IMR-90 (cell line): ENCODE measurements around the gene NHSL2. TPM values are rescaled to one million over a fixed set of nuclear protein-coding genes. Genes with fewer than 3 reads are reported as not detected.

ENCODE experiments used
- ATAC-seq: fragments of 200-7000 bp; cut with Tn5 transposase; 2 replicates; pipeline ENCODE4 v1.9.1; 2020; ENCODE audit warnings: low read depth, mild to moderate bottlenecking, moderate library complexity
- BruUV-seq: library from RNA; stranded (reverse); fragments of 400-500 nt; replicated peaks from 2 replicates; lab custom pipeline; 2021; lab: Mats Ljungman, UMichigan
- CTCF ChIA-PET: fragments of 300-600 bp; formaldehyde crosslinking; extraction: SDS; loops from one replicate; lab custom pipeline; 2021; ENCODE audit warnings: antibody characterized with exemption; lab: Yijun Ruan, JAX
- POLR2A ChIA-PET: fragments of 300-600 bp; sonication (Branson Sonifier 250); formaldehyde crosslinking; loops from one replicate; lab custom pipeline; 2022; ENCODE audit warnings: antibody characterized with exemption; ENCODE audit not compliant: unreplicated experiment; lab: Charles Lee
- DNase-seq: peaks from one replicate; pipeline ENCODE4 v3.0.0; 2013
- H2AFZ ChIP-seq: replicated peaks from 2 replicates; pipeline ENCODE3; 2013; ENCODE audit warnings: low read length, mild to moderate bottlenecking; ENCODE audit not compliant: poor library complexity
- H2AK5ac ChIP-seq: 2 replicates; pipeline ENCODE4 v1.6.1; 2013; ENCODE audit warnings: low read depth, low read length, inconsistent platforms
- H2AK9ac ChIP-seq: replicated peaks from 2 replicates; pipeline ENCODE3; 2013; ENCODE audit warnings: mild to moderate bottlenecking, low read depth, low read length, moderate library complexity; ENCODE audit not compliant: poor library complexity
- H2BK120ac ChIP-seq: 2 replicates; pipeline ENCODE4 v1.6.1; 2013; ENCODE audit warnings: low read depth, low read length, inconsistent platforms
- H2BK15ac ChIP-seq: 3 replicates; pipeline ENCODE4 v1.6.1; 2013; ENCODE audit warnings: low read depth, low read length, inconsistent platforms
- H2BK20ac ChIP-seq: 2 replicates; pipeline ENCODE4 v1.6.1; 2013; ENCODE audit warnings: low read depth, mild to moderate bottlenecking, inconsistent platforms, low read length, moderate library complexity
- H2BK5ac ChIP-seq: 2 replicates; pipeline ENCODE4 v1.6.1; 2013; ENCODE audit warnings: mild to moderate bottlenecking, low read depth, low read length, inconsistent platforms; ENCODE audit not compliant: poor library complexity, severe bottlenecking
- H3K14ac ChIP-seq: replicated peaks from 2 replicates; pipeline ENCODE4 v1.6.1; 2013; ENCODE audit warnings: low read depth, low read length, inconsistent platforms
- H3K18ac ChIP-seq: 2 replicates; pipeline ENCODE4 v1.6.1; 2013; ENCODE audit warnings: low read depth, low read length, control low read depth
- H3K23ac ChIP-seq: 2 replicates; pipeline ENCODE4 v1.6.1; 2013; ENCODE audit warnings: low read depth, low read length, inconsistent platforms
- H3K27ac ChIP-seq: 2 replicates; pipeline ENCODE4 v1.5.1; 2013; ENCODE audit warnings: mild to moderate bottlenecking, control low read depth, low read length; ENCODE audit not compliant: insufficient read depth
- H3K27me3 ChIP-seq: 2 replicates; pipeline ENCODE4 v1.6.1; 2013; ENCODE audit warnings: low read length; ENCODE audit not compliant: control insufficient read depth, insufficient read depth
- H3K36me3 ChIP-seq: 2 replicates; pipeline ENCODE4 v1.6.1; 2013; ENCODE audit warnings: low read length, mixed read lengths; ENCODE audit not compliant: control insufficient read depth, insufficient read depth
- H3K4ac ChIP-seq: 2 replicates; pipeline ENCODE4 v1.6.1; 2013; ENCODE audit warnings: low read depth, low read length, inconsistent platforms
- H3K4me1 ChIP-seq: 2 replicates; pipeline ENCODE4 v1.6.1; 2013; ENCODE audit warnings: low read length, mixed read lengths; ENCODE audit not compliant: control insufficient read depth, insufficient read depth
- H3K4me2 ChIP-seq: 2 replicates; pipeline ENCODE4 v1.6.1; 2013; ENCODE audit warnings: low read depth, mild to moderate bottlenecking, control low read depth, low read length, moderate library complexity
- H3K4me3 ChIP-seq: 2 replicates; pipeline ENCODE4 v1.5.1; 2013; ENCODE audit warnings: low read depth, mild to moderate bottlenecking, control low read depth, low read length, moderate library complexity; ENCODE audit not compliant: insufficient read depth
- H3K56ac ChIP-seq: 2 replicates; pipeline ENCODE4 v1.6.1; 2013; ENCODE audit warnings: low read length, inconsistent platforms; ENCODE audit not compliant: insufficient read depth; ENCODE audit errors: extremely low read depth
- H3K79me1 ChIP-seq, 2 experiments: 2 replicates each; pipeline ENCODE4 v1.6.1; 2013; ENCODE audit warnings: low read length in 2 of 2, inconsistent platforms in 1 of 2, low read depth in 1 of 2
- H3K9ac ChIP-seq: 2 replicates; pipeline ENCODE4 v1.6.1; 2013; ENCODE audit warnings: low read depth, low read length, control low read depth
- H3K9me1 ChIP-seq: 2 replicates; pipeline ENCODE4 v1.6.1; 2013; ENCODE audit warnings: low read length, inconsistent platforms; ENCODE audit not compliant: insufficient read depth
- H3K9me3 ChIP-seq: 2 replicates; pipeline ENCODE4 v1.6.1; 2013; ENCODE audit warnings: low read length; ENCODE audit not compliant: control insufficient read depth, insufficient read depth
- H4K20me1 ChIP-seq: 2 replicates; pipeline ENCODE4 v1.6.1; 2013; ENCODE audit warnings: low read length, inconsistent platforms; ENCODE audit not compliant: insufficient read depth
- H4K5ac ChIP-seq: 2 replicates; pipeline ENCODE4 v1.6.1; 2013; ENCODE audit warnings: mild to moderate bottlenecking, low read depth, low read length, control low read depth
- H4K8ac ChIP-seq, 2 experiments: 2 replicates each; pipeline ENCODE4 v1.6.1; 2013; ENCODE audit warnings: low read depth in 2 of 2, low read length in 2 of 2, control low read depth in 1 of 2, inconsistent platforms in 1 of 2
- H4K91ac ChIP-seq: 2 replicates; pipeline ENCODE4 v1.6.1; 2013; ENCODE audit warnings: low read depth, low read length, inconsistent platforms; ENCODE audit not compliant: insufficient read depth
- MAZ ChIP-seq: IDR thresholded peaks from 2 replicates; pipeline ENCODE4 v1.6.1; 2012; ENCODE audit warnings: low read depth, mild to moderate bottlenecking, low read length, improper control_type of control experiment, moderate library complexity, borderline replicate concordance
- MXI1 ChIP-seq: IDR thresholded peaks from 2 replicates; pipeline ENCODE4 v1.6.1; 2012; ENCODE audit warnings: low read depth, mild to moderate bottlenecking, low read length, moderate library complexity, borderline replicate concordance
- USF2 ChIP-seq: fragments of 150-350 bp; IDR thresholded peaks from 2 replicates; pipeline ENCODE4 v1.6.1; 2017; ENCODE audit warnings: mild to moderate bottlenecking, antibody characterized with exemption, low read length, low read depth
- WGBS, 2 experiments: methylation state at CpG; one replicate each; pipeline versions ENCODE4 v1.1.5 to v1.1.7; 2013; ENCODE audit warnings: missing lambda C conversion rate in 2 of 2; ENCODE audit not compliant: insufficient read length in 1 of 2; ENCODE audit errors: extremely low coverage in 2 of 2; 5-methylcytosine and 5-hydroxymethylcytosine counted together
- dilution Hi-C: fragments of 300-500 bp; cut with HindIII; formaldehyde crosslinking; loops from one replicate; pipeline ENCODE4 v1.14.3; 2018; ENCODE audit warnings: low sequenced_read_pairs; ENCODE audit not compliant: unreplicated experiment
- in situ Hi-C: fragments of 300-500 bp; cut with MboI; formaldehyde crosslinking; loops from 3 replicates; pipeline ENCODE4 v1.14.3; 2019; ENCODE audit warnings: low sequenced_read_pairs, inconsistent platforms, mixed read lengths
- intact Hi-C: fragments of 100-400 bp; cut with micrococcal nuclease; formaldehyde crosslinking; loops from 2 replicates; pipeline ENCODE4 v1.10.0; 2022
- polyA plus RNA-seq, 3 experiments: library from polyadenylated mRNA; depleted of rRNA; stranded (reverse); fragments of >200 nt; gene quantifications; 2 replicates each; pipeline ENCODE4 v1.2.3, GENCODE V29; 2012; ENCODE audit warnings: low replicate concordance in 1 of 3
- total RNA-seq: library from RNA; depleted of rRNA; stranded (reverse); fragments of >200 nt; gene quantifications from 2 replicates; pipeline ENCODE4 v1.2.3, GENCODE V29; 2012

Gene NHSL2
- total and polyA plus RNA-seq, 2 of the 4 experiments (the other 2 are of a cell fraction), result 0.72 to 0.75 TPM

GRCh38 chrX:72027024-72027913, 116.6 kb downstream of the NHSL2 start:
- peak overlapping the region; percentile 38 for H2AK5ac ChIP-seq
- H3K14ac ChIP-seq, result no peak overlapping the region
- intact Hi-C loops, result no loop called here

More at GRCh38 chrX:72027024-72027913, 116.6 kb downstream of the NHSL2 start:
- peak overlapping the region; percentile 14 for H2AFZ ChIP-seq
- H3K56ac ChIP-seq, result no peak overlapping the region
- peaks cover 11% of the 10 kb centered on the region for H3K4me1 ChIP-seq
- peak overlapping the region; percentile 64; the same call in 1 of the 3 replicates for H2BK15ac ChIP-seq
- no peak for ATAC-seq
- no peak overlapping the region for H4K5ac ChIP-seq
- TF ChIP-seq USF2 (no peak), MAZ (no peak), MXI1 (no peak)
- no TSS peak for BruUV-seq
- dilution Hi-C loops (no loop called here), in situ Hi-C loops (no loop called here)
- no peak overlapping the region for H3K18ac ChIP-seq
- peaks cover 29% of the 10 kb centered on the region for H3K27me3 ChIP-seq
- H3K27ac ChIP-seq, result no peak overlapping the region
- H3K9ac ChIP-seq, result no peak overlapping the region
- H2AK9ac ChIP-seq, result no peak overlapping the region
- peak overlapping the region; percentile 45; the same call in 1 of the 2 replicates for H3K4ac ChIP-seq
- no peak overlapping the region for H2BK5ac ChIP-seq
- WGBS, 2 experiments, result no CpG with 5 or more reads among the region's 14 CpGs
- H4K20me1 ChIP-seq, result no peaks in the 10 kb centered on the region
- H3K23ac ChIP-seq, result no peak overlapping the region
- peak overlapping the region; percentile 47 for H4K91ac ChIP-seq
- no peak overlapping the region for H3K4me3 ChIP-seq
- no peak for DNase-seq
- H3K79me1 ChIP-seq, result no peaks in the 10 kb centered on the region
- peak overlapping the region; percentile 66 for H2BK120ac ChIP-seq
- H3K36me3 ChIP-seq, result no peaks in the 10 kb centered on the region
- H2BK20ac ChIP-seq, result peak overlapping the region; percentile 62
- no peak overlapping the region for H3K4me2 ChIP-seq
- peaks cover 12% of the 10 kb centered on the region for H3K9me1 ChIP-seq
- no peak overlapping the region; a peak in 1 of 4 replicates for H4K8ac ChIP-seq
- CTCF ChIA-PET, result no interaction called here
- POLR2A ChIA-PET, result no interaction called here
- no peaks in the 10 kb centered on the region for H3K9me3 ChIP-seq
